ENCODE measurements around the gene PCDHA11. TPM values are rescaled to one million over a fixed set of nuclear protein-coding genes. Genes with fewer than 3 reads are reported as not detected.

PCDHA11 gene
- polyA plus RNA-seq, 4 donors: 0.17 to 0.38 (median 0.24) TPM

Other genes starting within 250 kb of the PCDHA11 start
- gene CD14, start 235.8 kb upstream of the PCDHA11 start, polyA plus RNA-seq (ENCODE audit: insufficient read length in 4 of 4): 10 to 100 TPM in 2 of 4 donors, 1 to 10 TPM in 2; 9.1 to 52.7 (median 9.9) TPM
- gene TMCO6, start 229.5 kb upstream of the PCDHA11 start, polyA plus RNA-seq (ENCODE audit: insufficient read length in 4 of 4): 10 to 100 TPM; 10.2 to 23.4 (median 15.0) TPM
- 10 to 100 TPM; 49.2 to 94.6 (median 74.6) TPM for gene NDUFA2, start 221.3 kb upstream of the PCDHA11 start, polyA plus RNA-seq (ENCODE audit: insufficient read length in 4 of 4)
- 100 to 1,000 TPM; 116 to 186 (median 162) TPM for gene IK, start 221.1 kb upstream of the PCDHA11 start, polyA plus RNA-seq (ENCODE audit: insufficient read length in 4 of 4)
- gene WDR55, start 204.1 kb upstream of the PCDHA11 start, polyA plus RNA-seq (ENCODE audit: insufficient read length in 4 of 4): 10 to 100 TPM; 11.9 to 20.6 (median 14.4) TPM
- gene DND1, start 195.4 kb upstream of the PCDHA11 start, polyA plus RNA-seq (ENCODE audit: insufficient read length in 4 of 4): under 1 TPM in 3 of 4 donors, not detected in 1; 0.10 to 0.37 (median 0.24) TPM
- 10 to 100 TPM; 55.2 to 81.9 (median 67.2) TPM for gene HARS1, start 177.6 kb upstream of the PCDHA11 start, polyA plus RNA-seq (ENCODE audit: insufficient read length in 4 of 4)
- gene HARS2, start 177.5 kb upstream of the PCDHA11 start, polyA plus RNA-seq (ENCODE audit: insufficient read length in 4 of 4): 10 to 100 TPM; 32.2 to 55.7 (median 45.6) TPM
- 100 to 1,000 TPM in 2 of 4 donors, 10 to 100 TPM in 2; 89.2 to 147 (median 112) TPM for gene ZMAT2, start 168.5 kb upstream of the PCDHA11 start, polyA plus RNA-seq (ENCODE audit: insufficient read length in 4 of 4)
- under 1 TPM in 2 of 4 donors, not detected in 2; 0.03 to 0.06 TPM for gene PCDHA1, start 82.8 kb upstream of the PCDHA11 start, polyA plus RNA-seq (ENCODE audit: insufficient read length in 4 of 4)
- gene PCDHA2, start 74.1 kb upstream of the PCDHA11 start, polyA plus RNA-seq (ENCODE audit: insufficient read length in 4 of 4): under 1 TPM; 0.19 to 0.61 (median 0.32) TPM
- gene PCDHA3, start 67.9 kb upstream of the PCDHA11 start, polyA plus RNA-seq (ENCODE audit: insufficient read length in 4 of 4): under 1 TPM; 0.27 to 0.74 (median 0.35) TPM
- 1 to 10 TPM in 2 of 4 donors, under 1 TPM in 2; 0.37 to 1.5 (median 0.86) TPM for gene PCDHA4, start 61.9 kb upstream of the PCDHA11 start, polyA plus RNA-seq (ENCODE audit: insufficient read length in 4 of 4)
- under 1 TPM in 2 of 4 donors, not detected in 2; 0.11 to 0.22 TPM for gene PCDHA5, start 47.3 kb upstream of the PCDHA11 start, polyA plus RNA-seq (ENCODE audit: insufficient read length in 4 of 4)
- under 1 TPM; 0.26 to 0.79 (median 0.46) TPM for gene PCDHA6, start 41.0 kb upstream of the PCDHA11 start, polyA plus RNA-seq (ENCODE audit: insufficient read length in 4 of 4)
- under 1 TPM; 0.14 to 0.52 (median 0.33) TPM for gene PCDHA7, start 34.7 kb upstream of the PCDHA11 start, polyA plus RNA-seq (ENCODE audit: insufficient read length in 4 of 4)
- gene PCDHA8, start 27.8 kb upstream of the PCDHA11 start, polyA plus RNA-seq (ENCODE audit: insufficient read length in 4 of 4): under 1 TPM in 3 of 4 donors, not detected in 1; 0.08 to 0.22 (median 0.11) TPM
- gene PCDHA9, start 20.6 kb upstream of the PCDHA11 start, polyA plus RNA-seq (ENCODE audit: insufficient read length in 4 of 4): under 1 TPM in 3 of 4 donors, not detected in 1; 0.03 to 0.12 (median 0.06) TPM
- gene PCDHA10, start 13.1 kb upstream of the PCDHA11 start, polyA plus RNA-seq (ENCODE audit: insufficient read length in 4 of 4): 1 to 10 TPM in 1 of 4 donors, under 1 TPM in 3; 0.10 to 1.4 (median 0.65) TPM
- under 1 TPM; 0.04 to 0.82 (median 0.14) TPM for gene PCDHA12, start 6.4 kb downstream of the PCDHA11 start, polyA plus RNA-seq (ENCODE audit: insufficient read length in 4 of 4)
- under 1 TPM in 3 of 4 donors, not detected in 1; 0.07 to 0.33 (median 0.09) TPM for gene PCDHA13, start 13.2 kb downstream of the PCDHA11 start, polyA plus RNA-seq (ENCODE audit: insufficient read length in 4 of 4)
- under 1 TPM; 0.09 to 0.52 (median 0.11) TPM for gene PCDHAC1, start 57.3 kb downstream of the PCDHA11 start, polyA plus RNA-seq (ENCODE audit: insufficient read length in 4 of 4)
- 1 to 10 TPM in 2 of 4 donors, under 1 TPM in 2; 0.62 to 1.6 (median 1.0) TPM for gene PCDHAC2, start 97.5 kb downstream of the PCDHA11 start, polyA plus RNA-seq (ENCODE audit: insufficient read length in 4 of 4)
- gene PCDHB1, start 182.4 kb downstream of the PCDHA11 start, polyA plus RNA-seq (ENCODE audit: insufficient read length in 4 of 4): under 1 TPM; 0.04 to 0.15 (median 0.10) TPM
- gene PCDHB2, start 225.7 kb downstream of the PCDHA11 start, polyA plus RNA-seq (ENCODE audit: insufficient read length in 4 of 4): 1 to 10 TPM; 3.5 to 7.9 (median 6.0) TPM
- 1 to 10 TPM; 3.0 to 4.9 (median 3.5) TPM for gene PCDHB3, start 231.5 kb downstream of the PCDHA11 start, polyA plus RNA-seq (ENCODE audit: insufficient read length in 4 of 4)